Astrocyte (in vitro differentiated cells and primary cell): ENCODE data around the gene DPM1. TPM values are rescaled to one million over a fixed set of nuclear protein-coding genes. Genes with fewer than 3 reads are reported as not detected.
"Not testable (repeated sequence)": the region's sequence is repeated elsewhere in the genome, so short reads cannot be mapped to it uniquely, and the experiment has no call there.

Experiments used
- DNase-seq: peaks from one replicate; pipeline ENCODE4 v3.0.0-alpha.2; 2010; ENCODE audit warnings: low read depth
- FAIRE-seq: peaks from 2 replicates; lab custom pipeline; 2011; peaks lifted over from hg19 to GRCh38; lab: Jason Lieb, UNC
- H2AFZ ChIP-seq: 2 replicates; pipeline ENCODE4 v1.6.0; 2012; ENCODE audit warnings: low read depth, low read length, inconsistent platforms
- H3K27ac ChIP-seq: 2 replicates; pipeline ENCODE4 v1.5.1; 2011; ENCODE audit warnings: low read depth, low read length, inconsistent platforms
- H3K27me3 ChIP-seq: 2 replicates; pipeline ENCODE4 v1.6.0; 2011; ENCODE audit warnings: low read length, inconsistent platforms; ENCODE audit not compliant: insufficient read depth
- H3K36me3 ChIP-seq: 2 replicates; pipeline ENCODE4 v1.5.1; 2011; ENCODE audit warnings: low read length, inconsistent platforms; ENCODE audit not compliant: insufficient read depth
- H3K4me1 ChIP-seq: 2 replicates; pipeline ENCODE4 v1.5.1; 2011; ENCODE audit warnings: low read length, inconsistent platforms; ENCODE audit not compliant: insufficient read depth
- H3K4me2 ChIP-seq: 2 replicates; pipeline ENCODE4 v1.6.0; 2012; ENCODE audit warnings: low read length, inconsistent platforms
- H3K4me3 ChIP-seq: 2 replicates; pipeline ENCODE4 v1.5.1; 2011; ENCODE audit warnings: low read depth, mild to moderate bottlenecking, low read length, inconsistent platforms; ENCODE audit not compliant: insufficient read depth
- H3K79me2 ChIP-seq: 2 replicates; pipeline ENCODE4 v1.6.0; 2012; ENCODE audit warnings: mild to moderate bottlenecking, low read length, inconsistent platforms; ENCODE audit not compliant: insufficient read depth
- H3K9ac ChIP-seq: 2 replicates; pipeline ENCODE4 v1.6.0; 2012; ENCODE audit warnings: mild to moderate bottlenecking, low read length, inconsistent platforms
- H3K9me3 ChIP-seq: 2 replicates; pipeline ENCODE4 v1.5.1; 2012; ENCODE audit warnings: low read depth, mild to moderate bottlenecking, low read length, inconsistent platforms; ENCODE audit not compliant: insufficient read depth
- H4K20me1 ChIP-seq: 2 replicates; pipeline ENCODE4 v1.6.0; 2012; ENCODE audit warnings: low read length, inconsistent platforms; ENCODE audit not compliant: insufficient read depth
- H3K27ac Mint-ChIP-seq: one replicate; pipeline ENCODE4 v1.8.0; 2021; ENCODE audit warnings: mild to moderate bottlenecking, mixed read lengths; ENCODE audit not compliant: unreplicated experiment
- H3K27me3 Mint-ChIP-seq: one replicate; pipeline ENCODE4 v1.8.0; 2021; ENCODE audit warnings: low read depth, mixed read lengths; ENCODE audit not compliant: unreplicated experiment
- H3K36me3 Mint-ChIP-seq: one replicate; pipeline ENCODE4 v1.8.0; 2021; ENCODE audit warnings: low read depth, mixed read lengths; ENCODE audit not compliant: unreplicated experiment
- H3K4me1 Mint-ChIP-seq: one replicate; pipeline ENCODE4 v1.8.0; 2021; ENCODE audit warnings: low read depth, mixed read lengths; ENCODE audit not compliant: unreplicated experiment
- H3K4me3 Mint-ChIP-seq: one replicate; pipeline ENCODE4 v1.8.0; 2021; ENCODE audit warnings: mild to moderate bottlenecking, moderate library complexity, mixed read lengths; ENCODE audit not compliant: unreplicated experiment
- H3K9me3 Mint-ChIP-seq: one replicate; pipeline ENCODE4 v1.8.0; 2021; ENCODE audit warnings: mild to moderate bottlenecking, mixed read lengths; ENCODE audit not compliant: unreplicated experiment
- CTCF ChIP-seq: IDR thresholded peaks from 2 replicates; pipeline ENCODE4 v1.5.1; 2011; ENCODE audit warnings: low read depth, mild to moderate bottlenecking, inconsistent platforms, low read length, moderate library complexity; ENCODE audit not compliant: insufficient read depth
- EZH2 ChIP-seq: IDR thresholded peaks from 2 replicates; pipeline ENCODE4 v1.6.1; 2012; ENCODE audit warnings: mild to moderate bottlenecking, low read length, inconsistent platforms; ENCODE audit not compliant: insufficient read depth
- total RNA-seq: library from RNA; stranded (reverse); gene quantifications from 2 replicates; pipeline ENCODE4 v1.2.1, GENCODE V29; 2021

The DPM1 gene
- total RNA-seq, 1 donor from 2014 or later, result 63.4 TPM

GRCh38 chr20:50980071-50980681 is 21.8 kb upstream of the DPM1 start:
- Mint-ChIP-seq H3K4me3 (no peak overlapping the region), H3K27me3 (no peaks in the 10 kb centered on the region), H3K4me1 (peaks cover 22% of the 10 kb centered on the region), H3K27ac (peak overlapping the region; percentile 98), H3K36me3 (peaks cover 2% of the 10 kb centered on the region), H3K9me3 (no peaks in the 10 kb centered on the region)
- TF ChIP-seq CTCF (no peak), EZH2 (no peak)
- Histone ChIP-seq H3K9me3 (no peaks in the 10 kb centered on the region), H3K4me3 (no peak overlapping the region), H3K27me3 (no peaks in the 10 kb centered on the region), H2AFZ (no peak overlapping the region), H3K4me1 (peaks cover 28% of the 10 kb centered on the region), H3K79me2 (no peaks in the 10 kb centered on the region), H3K9ac (peak overlapping the region; percentile 79), H3K36me3 (no peaks in the 10 kb centered on the region), H3K4me2 (peak overlapping the region; percentile 16), H4K20me1 (no peaks in the 10 kb centered on the region), H3K27ac (peak overlapping the region; percentile 96)
- peak; percentile 100 for DNase-seq
- FAIRE-seq, result peak; percentile 88

GRCh38 chr20:50978533-50978932 is 20.2 kb upstream of the DPM1 start:
- H2AFZ ChIP-seq, H3K27me3 Mint-ChIP-seq, H4K20me1 ChIP-seq, DNase-seq, H3K27ac Mint-ChIP-seq, H3K4me3 ChIP-seq, H3K9ac ChIP-seq, H3K27me3 ChIP-seq, H3K4me2 ChIP-seq, H3K9me3 Mint-ChIP-seq, H3K9me3 ChIP-seq, H3K4me3 Mint-ChIP-seq, FAIRE-seq, H3K27ac ChIP-seq, H3K36me3 ChIP-seq, H3K36me3 Mint-ChIP-seq, H3K79me2 ChIP-seq: not testable (repeated sequence)
- peaks cover 21% of the 10 kb centered on the region for H3K4me1 Mint-ChIP-seq
- peaks cover 28% of the 10 kb centered on the region for H3K4me1 ChIP-seq

- no peaks in the 10 kb centered on the region for H4K20me1 ChIP-seq
- no peak overlapping the region for H3K9ac ChIP-seq
- H3K4me2 ChIP-seq, result no peak overlapping the region
- Mint-ChIP-seq H3K4me3 (no peak overlapping the region), H3K27me3 (no peaks in the 10 kb centered on the region), H3K36me3 (peaks cover 2% of the 10 kb centered on the region), H3K9me3 (peaks cover 7% of the 10 kb centered on the region), H3K27ac (no peak overlapping the region), H3K4me1 (peaks cover 18% of the 10 kb centered on the region)
- peaks cover 25% of the 10 kb centered on the region for H3K4me1 ChIP-seq
- TF ChIP-seq CTCF (no peak), EZH2 (no peak)
- H3K27ac ChIP-seq, result no peak overlapping the region
- H3K9me3 ChIP-seq, result no peaks in the 10 kb centered on the region
- H3K79me2 ChIP-seq, result no peaks in the 10 kb centered on the region
- no peaks in the 10 kb centered on the region for H3K36me3 ChIP-seq
- H3K27me3 ChIP-seq, result no peaks in the 10 kb centered on the region
- DNase-seq, result no peak
- peak overlapping the region; percentile 50 for H2AFZ ChIP-seq
- no peak overlapping the region for H3K4me3 ChIP-seq
- no peak for FAIRE-seq
Observed at GRCh38 chr20:50977066-50978021, 19.0 kb upstream of the DPM1 start.
